NCI-H1694 treated with DMSO at 0.1 percent for 48 hours (cell line): ENCODE data around the gene DCAF5.

Source experiments
- DNase-seq: peaks from one replicate; lab custom pipeline; 2025; lab: John Stamatoyannopoulos, UW

Gene DCAF5

DNA sequence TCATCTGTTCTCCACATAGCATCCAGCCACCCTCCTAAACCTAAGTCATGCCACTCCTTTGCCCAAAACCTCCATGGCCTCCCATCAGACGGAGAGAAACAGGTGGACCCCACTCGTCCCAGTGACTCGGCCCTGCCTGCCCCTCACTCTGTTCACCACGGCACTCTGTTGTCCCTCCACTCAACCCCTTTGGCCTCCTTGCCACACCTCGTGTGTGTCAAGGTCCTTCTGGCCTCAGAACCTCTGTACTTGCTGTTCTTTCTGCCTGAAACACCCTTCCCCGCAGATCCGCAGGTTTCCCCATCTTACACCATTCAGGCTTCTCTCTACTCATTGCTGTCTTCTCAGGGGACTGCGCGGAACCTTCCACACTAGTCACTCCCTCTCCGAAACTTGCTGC lies 149.3 kb downstream of the DCAF5 start:
- DNase-seq: no peak

DNA sequence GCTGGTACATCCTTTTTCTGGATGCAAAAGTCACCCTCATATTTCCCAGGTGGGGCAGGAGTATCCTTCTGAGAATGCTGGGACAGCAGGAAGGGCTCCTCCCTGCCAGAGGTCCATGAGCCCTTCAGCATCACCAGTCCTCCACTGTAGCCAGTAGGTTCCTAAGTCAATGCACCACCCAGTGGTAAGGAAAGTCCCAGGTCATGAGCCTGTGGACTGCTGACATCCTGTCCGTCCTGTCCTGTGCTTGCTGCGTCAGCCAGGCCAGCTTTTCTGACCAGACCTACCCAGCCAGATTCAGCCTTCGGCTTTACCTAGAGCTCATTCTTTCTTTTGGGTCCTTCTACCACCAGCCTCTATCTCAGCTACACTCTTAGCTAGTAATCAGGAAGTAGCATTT lies 150.8 kb downstream of the DCAF5 start:
- DNase-seq: no peak

DNA sequence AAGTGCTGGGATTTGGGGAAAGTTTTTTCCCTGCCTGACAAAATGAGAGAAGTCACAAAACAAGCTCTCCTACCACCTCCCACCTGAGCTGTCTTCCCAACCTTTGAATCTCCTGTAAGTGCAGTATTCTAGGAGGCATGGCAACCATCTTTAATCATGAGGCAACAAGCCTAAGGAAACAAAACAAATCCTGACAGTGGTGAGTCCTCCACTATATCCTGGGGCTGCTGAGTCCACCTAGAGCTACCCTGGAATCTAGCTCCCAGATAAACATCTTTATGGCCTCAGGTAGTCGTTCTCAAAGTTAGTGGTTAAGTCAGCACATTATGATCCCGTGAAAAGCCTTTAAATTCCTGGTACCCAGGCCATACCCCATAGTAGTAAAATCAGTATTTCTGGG lies 151.5 kb downstream of the DCAF5 start:
- no peak for DNase-seq
